Skin of body (tissue), 2 donors: ENCODE measurements around the gene ZNF665. TPM values are rescaled to one million over a fixed set of nuclear protein-coding genes. Genes with fewer than 3 reads are reported as not detected.
"Not testable (repeated sequence)": the region's sequence is repeated elsewhere in the genome, so short reads cannot be mapped to it uniquely, and the experiment has no call there.

ENCODE experiments used
- DNase-seq: peaks from one replicate; lab custom pipeline; 2025; lab: John Stamatoyannopoulos, UW
- total RNA-seq: library from RNA; depleted of rRNA; stranded (reverse); fragments of >200 nt; gene quantifications from one replicate; pipeline ENCODE4 v1.2.3, GENCODE V29; 2014

Gene ZNF665
- total RNA-seq = 3.1 TPM

- peak; percentile 91 for DNase-seq
These were observed at the start of gene ZNF665 for GRCh38 chr19:53192771-53193534. Gene ZNF665 (minus strand): TSS chr19:53193358. CDS start chr19:53182898, 10,460 bp downstream.

GRCh38 chr19:53237114-53237777 is 44.1 kb upstream of the ZNF665 start:
- DNase-seq = no peak

GRCh38 chr19:53224606-53225005 is 31.4 kb upstream of the ZNF665 start:
- no peak for DNase-seq

- DNase-seq = not testable (repeated sequence)
These were observed 29.6 kb upstream of the ZNF665 start for GRCh38 chr19:53222716-53223115.

GRCh38 chr19:53212703-53213320 is 19.7 kb upstream of the ZNF665 start:
- no peak for DNase-seq

GRCh38 chr19:53211554-53211953 is 18.4 kb upstream of the ZNF665 start:
- not testable (repeated sequence) for DNase-seq

- DNase-seq = peak; percentile 94
These were observed 3.7 kb upstream of the ZNF665 start for GRCh38 chr19:53196777-53197396.

GRCh38 chr19:53195265-53195903 is 2.2 kb upstream of the ZNF665 start:
- peak; percentile 77 for DNase-seq

- DNase-seq = no peak
These were observed 521 bp upstream of the ZNF665 start for GRCh38 chr19:53193535-53194222.

GRCh38 chr19:53190253-53190652 is 2.9 kb downstream of the ZNF665 start:
- DNase-seq = no peak

- not testable (repeated sequence) for DNase-seq
These were observed 3.4 kb downstream of the ZNF665 start for GRCh38 chr19:53189691-53190198.

GRCh38 chr19:53185155-53185882 is 7.8 kb downstream of the ZNF665 start:
- DNase-seq = not testable (repeated sequence)

GRCh38 chr19:53183146-53183764 is 9.9 kb downstream of the ZNF665 start:
- DNase-seq = no peak

- no peak for DNase-seq
These were observed 11.0 kb downstream of the ZNF665 start for GRCh38 chr19:53182202-53182601.

GRCh38 chr19:53177986-53178385 is 15.2 kb downstream of the ZNF665 start:
- no peak for DNase-seq

- DNase-seq = no peak
These were observed 20.3 kb downstream of the ZNF665 start for GRCh38 chr19:53172889-53173288.

GRCh38 chr19:53165691-53166091 is 27.5 kb downstream of the ZNF665 start:
- DNase-seq = no peak

- no peak for DNase-seq
These were observed 32.0 kb downstream of the ZNF665 start for GRCh38 chr19:53161123-53161522.

GRCh38 chr19:53160350-53160749 is 32.8 kb downstream of the ZNF665 start:
- DNase-seq = no peak
